Neural progenitor cell (in vitro differentiated cells): ENCODE data around the gene NMBR. TPM values are rescaled to one million over a fixed set of nuclear protein-coding genes. Genes with fewer than 3 reads are reported as not detected.

ENCODE experiments used
- DNase-seq: peaks from one replicate; pipeline ENCODE4 v3.0.0-alpha.2; 2016; ENCODE audit warnings: low spot score
- H2AFZ ChIP-seq: fragments of 200-600 bp; sonication (generic); replicated peaks from 2 replicates; pipeline ENCODE4 v1.6.1; 2016; ENCODE audit warnings: antibody characterized with exemption
- H3F3A ChIP-seq: fragments of 200-600 bp; sonication (generic); 2 replicates; pipeline ENCODE4 v1.6.1; 2016; ENCODE audit warnings: antibody characterized with exemption, low read depth
- H3K27ac ChIP-seq: fragments of 200-600 bp; sonication (generic); 2 replicates; pipeline ENCODE4 v1.5.1; 2016; ENCODE audit warnings: mild to moderate bottlenecking
- H3K27me3 ChIP-seq: fragments of 200-600 bp; sonication (generic); 2 replicates; pipeline ENCODE4 v1.6.1; 2016; ENCODE audit warnings: mild to moderate bottlenecking, moderate library complexity
- H3K36me3 ChIP-seq: fragments of 200-600 bp; sonication (generic); 2 replicates; pipeline ENCODE4 v1.5.1; 2016
- H3K4me1 ChIP-seq: fragments of 200-600 bp; sonication (generic); 2 replicates; pipeline ENCODE4 v1.6.1; 2016; ENCODE audit warnings: mixed run types
- H3K4me2 ChIP-seq: fragments of 200-600 bp; sonication (generic); 2 replicates; pipeline ENCODE4 v1.6.1; 2016
- H3K4me3 ChIP-seq: fragments of 200-600 bp; sonication (generic); 2 replicates; pipeline ENCODE4 v1.5.1; 2016
- H3K79me2 ChIP-seq: fragments of 200-600 bp; sonication (generic); 2 replicates; pipeline ENCODE4 v1.6.1; 2016; ENCODE audit warnings: low read depth
- H3K9ac ChIP-seq: fragments of 200-600 bp; sonication (generic); 2 replicates; pipeline ENCODE4 v1.6.1; 2016
- H3K9me3 ChIP-seq: fragments of 200-600 bp; sonication (generic); 2 replicates; pipeline ENCODE4 v1.5.1; 2016; ENCODE audit warnings: low read depth
- H4K20me1 ChIP-seq: fragments of 200-600 bp; sonication (generic); 2 replicates; pipeline ENCODE4 v1.6.1; 2016; ENCODE audit warnings: low read depth
- H3K27ac Mint-ChIP-seq: 3 replicates; pipeline ENCODE4 v1.8.0; 2021; ENCODE audit warnings: mixed read lengths
- H3K27me3 Mint-ChIP-seq: 2 replicates; pipeline ENCODE4 v1.8.0; 2022; ENCODE audit warnings: low read depth, mild to moderate bottlenecking, inconsistent platforms, moderate library complexity, mixed read lengths; ENCODE audit not compliant: insufficient read depth
- H3K36me3 Mint-ChIP-seq: 3 replicates; pipeline ENCODE4 v1.8.0; 2021; ENCODE audit warnings: mixed read lengths
- H3K4me1 Mint-ChIP-seq: 3 replicates; pipeline ENCODE4 v1.8.0; 2021; ENCODE audit warnings: mixed read lengths
- H3K4me3 Mint-ChIP-seq: 3 replicates; pipeline ENCODE4 v1.8.0; 2021; ENCODE audit warnings: mild to moderate bottlenecking, moderate library complexity, mixed read lengths
- H3K9me3 Mint-ChIP-seq: 3 replicates; pipeline ENCODE4 v1.8.0; 2020; ENCODE audit warnings: mixed read lengths
- EZH2 ChIP-seq: fragments of 200-600 bp; sonication (generic); IDR thresholded peaks from 2 replicates; pipeline ENCODE4 v1.6.1; 2017; ENCODE audit warnings: antibody characterized with exemption, mild to moderate bottlenecking, moderate library complexity
- EZH2phosphoT487 ChIP-seq: fragments of 200-600 bp; sonication (generic); IDR thresholded peaks from 2 replicates; pipeline ENCODE4 v1.6.1; 2017; ENCODE audit warnings: antibody characterized with exemption
- total RNA-seq: library from RNA; depleted of rRNA; stranded (reverse); fragments of >200 nt; gene quantifications from 2 replicates; pipeline ENCODE4 v1.2.3, GENCODE V29; 2015; ENCODE audit warnings: low replicate concordance
- TF ChIP-seq, protein P1 (sequence below): fragments of 200-600 bp; sonication (generic); IDR thresholded peaks from 2 replicates; pipeline ENCODE4 v1.5.1; 2017; ENCODE audit warnings: antibody characterized with exemption, mild to moderate bottlenecking

NMBR gene
- total RNA-seq, 1 donor from 2014 or later = not detected

- H3K4me2 ChIP-seq = no peak overlapping the region
- no peaks in the 10 kb centered on the region for H3F3A ChIP-seq
- H3K27me3 ChIP-seq = no peaks in the 10 kb centered on the region
- H3K9me3 Mint-ChIP-seq = no peaks in the 10 kb centered on the region
- no peak for TF ChIP-seq EZH2
- TF ChIP-seq EZH2phosphoT487 = no peak
- TF ChIP-seq, protein P1, sequence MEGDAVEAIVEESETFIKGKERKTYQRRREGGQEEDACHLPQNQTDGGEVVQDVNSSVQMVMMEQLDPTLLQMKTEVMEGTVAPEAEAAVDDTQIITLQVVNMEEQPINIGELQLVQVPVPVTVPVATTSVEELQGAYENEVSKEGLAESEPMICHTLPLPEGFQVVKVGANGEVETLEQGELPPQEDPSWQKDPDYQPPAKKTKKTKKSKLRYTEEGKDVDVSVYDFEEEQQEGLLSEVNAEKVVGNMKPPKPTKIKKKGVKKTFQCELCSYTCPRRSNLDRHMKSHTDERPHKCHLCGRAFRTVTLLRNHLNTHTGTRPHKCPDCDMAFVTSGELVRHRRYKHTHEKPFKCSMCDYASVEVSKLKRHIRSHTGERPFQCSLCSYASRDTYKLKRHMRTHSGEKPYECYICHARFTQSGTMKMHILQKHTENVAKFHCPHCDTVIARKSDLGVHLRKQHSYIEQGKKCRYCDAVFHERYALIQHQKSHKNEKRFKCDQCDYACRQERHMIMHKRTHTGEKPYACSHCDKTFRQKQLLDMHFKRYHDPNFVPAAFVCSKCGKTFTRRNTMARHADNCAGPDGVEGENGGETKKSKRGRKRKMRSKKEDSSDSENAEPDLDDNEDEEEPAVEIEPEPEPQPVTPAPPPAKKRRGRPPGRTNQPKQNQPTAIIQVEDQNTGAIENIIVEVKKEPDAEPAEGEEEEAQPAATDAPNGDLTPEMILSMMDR = no peak
- no peaks in the 10 kb centered on the region for H3K79me2 ChIP-seq
- H2AFZ ChIP-seq = no peak overlapping the region
- no peaks in the 10 kb centered on the region for H3K27me3 Mint-ChIP-seq
- H3K9ac ChIP-seq = no peak overlapping the region
- no peaks in the 10 kb centered on the region for H3K36me3 ChIP-seq
- H3K36me3 Mint-ChIP-seq = no peaks in the 10 kb centered on the region
- no peaks in the 10 kb centered on the region for H4K20me1 ChIP-seq
- no peak overlapping the region for H3K27ac Mint-ChIP-seq
- no peak overlapping the region for H3K4me3 ChIP-seq
- peaks cover 3% of the 10 kb centered on the region for H3K4me1 Mint-ChIP-seq
- no peaks in the 10 kb centered on the region for H3K9me3 ChIP-seq
- H3K27ac ChIP-seq = no peak overlapping the region
- no peak for DNase-seq
- peaks cover 5% of the 10 kb centered on the region for H3K4me1 ChIP-seq
- no peak overlapping the region for H3K4me3 Mint-ChIP-seq
Observed at GRCh38 chr6:142026471-142026870, 120.5 kb downstream of the NMBR start.

Other genes starting within 250 kb of the NMBR start
- not detected in 2 replicates for gene GJE1, start 14.2 kb downstream of the NMBR start, total RNA-seq
- gene VTA1, start 141 bp upstream of the NMBR start, total RNA-seq = 69.2 and 92.6 TPM in 2 replicates
- 0.39 and 0.93 TPM in 2 replicates for gene ADGRG6, start 154.9 kb upstream of the NMBR start, total RNA-seq